Measurements from ENCODE around the gene ATP6V1B1.
"Not testable (repeated sequence)": the region's sequence is repeated elsewhere in the genome, so short reads cannot be mapped to it uniquely, and the experiment has no call there.

ATP6V1B1 gene

GRCh38 chr2:71006323-71006722, 70.6 kb downstream of the ATP6V1B1 start:
- DNase-seq (ENCODE audit: low read depth in 2 of 2), result no peak

GRCh38 chr2:71006955-71007799, 71.5 kb downstream of the ATP6V1B1 start:
- DNase-seq (ENCODE audit: low read depth in 2 of 2), result no peak

DNA sequence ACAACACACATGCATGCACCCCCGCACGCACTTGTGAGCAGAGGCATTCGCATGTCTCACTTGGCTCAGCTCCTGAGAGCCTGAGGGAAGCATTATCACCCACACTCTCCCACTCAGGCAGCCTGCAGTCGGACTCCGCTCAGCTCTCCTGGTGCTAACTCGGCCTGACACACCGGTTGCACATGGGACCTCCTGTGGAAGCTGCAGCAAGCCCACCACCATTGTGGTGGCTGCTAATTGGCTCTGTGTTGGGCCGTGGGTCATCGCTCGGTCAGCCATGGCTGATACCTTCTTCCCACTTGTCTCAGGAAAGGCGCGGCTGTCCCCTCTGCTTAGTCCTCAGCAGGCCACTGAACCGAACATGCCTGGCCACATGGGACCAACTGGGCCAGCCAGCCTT, 72.6 kb downstream of the ATP6V1B1 start:
- DNase-seq (ENCODE audit: low read depth in 2 of 2), result no peak

DNA sequence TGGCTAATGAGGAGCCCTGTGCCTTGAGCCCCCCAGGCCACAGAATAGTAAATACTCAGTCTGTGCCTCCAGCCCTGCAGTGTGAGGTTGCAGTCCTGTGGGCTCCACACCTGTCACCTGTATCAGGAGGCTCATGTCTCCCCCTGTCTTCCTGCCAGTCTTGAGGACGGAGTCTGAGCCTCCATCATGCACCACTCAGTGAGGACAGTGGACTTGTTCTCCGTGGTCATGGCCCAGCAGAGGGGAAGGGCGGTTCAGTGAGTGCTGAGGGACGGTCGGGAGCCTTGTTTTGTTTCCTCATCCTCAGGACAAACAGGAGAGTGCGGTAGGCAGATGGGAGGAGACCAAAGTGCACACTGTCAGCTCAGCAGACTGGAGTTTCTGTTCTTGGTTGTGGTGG, 76.1 kb downstream of the ATP6V1B1 start:
- not testable (repeated sequence) for DNase-seq (ENCODE audit: low read depth in 2 of 2)
